Activated CD4-positive, alpha-beta T cell treated with anti-CD3 and anti-CD28 coated beads for 1 hour (primary cell): Measurements from ENCODE around the gene PDK2.

Experiments
- DNase-seq: peaks from one replicate; pipeline ENCODE4 v3.0.0-alpha.2; 2020

PDK2 gene

DNA sequence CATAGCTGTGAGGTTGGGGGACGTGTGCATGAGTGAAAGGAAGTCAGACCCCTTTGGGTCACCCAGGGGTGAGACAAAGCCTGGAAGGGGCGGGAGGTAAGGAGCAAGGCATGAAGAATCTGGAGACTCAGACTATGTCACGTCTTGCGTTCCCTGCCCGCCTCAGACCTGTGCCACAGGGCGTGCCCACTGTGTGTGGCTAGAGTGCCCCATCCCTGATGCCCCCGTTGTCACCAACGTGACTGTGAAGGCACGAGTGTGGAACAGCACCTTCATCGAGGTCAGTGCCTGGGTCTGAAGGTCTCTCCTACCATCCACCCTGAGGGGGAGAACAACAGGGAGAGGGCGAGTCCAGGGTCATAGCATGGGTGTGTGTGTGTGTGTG lies 15.1 kb upstream of the PDK2 start:
- no peak for DNase-seq

DNA sequence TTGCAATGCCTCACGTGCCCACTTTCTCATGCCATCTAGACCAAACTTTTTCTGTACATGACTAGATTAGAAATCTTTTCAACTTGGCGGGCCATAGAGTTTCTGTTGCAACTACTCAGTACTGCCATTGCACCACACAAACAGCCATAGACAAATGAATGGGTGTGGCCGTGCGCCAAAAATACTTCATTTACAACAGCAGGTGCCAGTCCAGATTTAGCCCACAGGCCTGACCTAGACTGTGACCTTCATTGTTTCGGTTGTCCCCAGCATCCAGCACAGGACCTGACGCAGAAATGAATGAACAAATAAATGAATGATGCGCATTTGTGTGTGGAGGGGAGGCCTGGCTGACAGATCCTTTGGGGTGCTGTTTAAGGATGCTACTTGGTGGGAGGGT lies 14.3 kb upstream of the PDK2 start:
- DNase-seq: no peak

DNA sequence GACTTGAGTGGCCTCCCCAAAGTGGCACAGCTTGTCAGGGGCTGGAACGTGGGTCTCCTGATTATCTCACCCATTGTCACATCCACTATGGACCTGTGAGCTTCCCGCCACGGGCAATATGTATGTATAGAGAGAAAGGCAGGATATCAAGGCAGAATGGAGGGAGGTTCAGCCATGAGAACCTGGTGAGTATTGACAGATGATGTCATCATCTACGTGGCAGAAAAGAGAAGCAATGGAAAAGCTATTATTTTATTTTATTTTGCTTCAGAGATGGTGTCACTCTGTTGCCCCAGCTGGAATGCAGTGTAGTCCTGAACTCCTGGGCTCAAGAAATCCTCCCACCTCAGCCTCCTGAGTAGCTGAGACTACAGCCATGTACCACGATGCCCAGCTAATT lies 13.4 kb upstream of the PDK2 start:
- no peak for DNase-seq

DNA sequence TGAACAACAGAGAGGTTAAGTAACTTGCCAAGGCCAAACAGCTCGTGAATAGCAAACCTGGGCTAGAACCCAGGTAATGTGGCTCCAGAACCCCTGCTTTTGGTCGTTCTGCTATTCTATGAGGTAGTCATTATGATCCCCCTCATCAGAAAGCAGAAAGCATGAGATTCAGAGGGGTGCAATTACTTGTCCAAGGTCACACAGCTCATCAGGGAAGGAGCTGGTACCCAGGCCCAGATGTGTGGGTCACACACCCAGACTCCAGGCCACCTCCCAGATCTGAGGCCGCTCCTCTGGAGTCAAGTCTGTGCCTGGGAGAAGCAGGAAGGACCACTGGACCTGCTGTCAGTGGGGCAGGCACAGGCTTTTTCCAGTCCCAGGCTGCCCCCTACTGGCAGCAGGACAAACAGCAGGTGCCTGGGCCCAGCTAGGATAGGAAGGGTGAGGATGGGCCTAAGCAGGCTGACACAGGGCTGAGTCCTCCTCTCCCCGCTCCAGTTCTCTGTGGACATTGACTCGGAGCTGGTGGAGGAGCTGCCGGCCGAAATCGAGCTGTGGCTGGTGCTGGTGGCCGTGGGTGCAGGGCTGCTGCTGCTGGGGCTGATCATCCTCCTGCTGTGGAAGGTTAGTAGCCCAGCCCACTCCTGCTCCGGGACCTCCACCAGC lies 7.8 kb upstream of the PDK2 start:
- peak; percentile 66 for DNase-seq

DNA sequence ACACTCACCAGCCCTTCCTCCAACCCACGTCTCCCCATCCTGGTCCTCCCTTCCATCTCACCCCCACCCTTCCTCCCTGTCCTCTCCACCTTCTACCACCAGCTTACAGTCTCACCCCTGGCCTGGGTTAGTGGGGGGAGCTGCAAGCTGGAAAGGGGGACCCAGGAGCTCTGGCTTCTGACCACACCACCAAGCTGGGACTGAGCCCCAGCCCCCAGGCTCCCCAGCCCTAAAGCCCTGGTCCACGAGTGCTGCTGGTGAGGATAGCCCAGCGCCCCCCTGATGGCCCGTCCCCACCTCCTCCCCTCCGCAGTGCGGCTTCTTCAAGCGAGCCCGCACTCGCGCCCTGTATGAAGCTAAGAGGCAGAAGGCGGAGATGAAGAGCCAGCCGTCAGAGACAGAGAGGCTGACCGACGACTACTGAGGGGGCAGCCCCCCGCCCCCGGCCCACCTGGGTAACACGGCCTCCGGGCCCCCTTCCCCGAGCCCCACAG lies 7.2 kb upstream of the PDK2 start:
- DNase-seq: no peak

DNA sequence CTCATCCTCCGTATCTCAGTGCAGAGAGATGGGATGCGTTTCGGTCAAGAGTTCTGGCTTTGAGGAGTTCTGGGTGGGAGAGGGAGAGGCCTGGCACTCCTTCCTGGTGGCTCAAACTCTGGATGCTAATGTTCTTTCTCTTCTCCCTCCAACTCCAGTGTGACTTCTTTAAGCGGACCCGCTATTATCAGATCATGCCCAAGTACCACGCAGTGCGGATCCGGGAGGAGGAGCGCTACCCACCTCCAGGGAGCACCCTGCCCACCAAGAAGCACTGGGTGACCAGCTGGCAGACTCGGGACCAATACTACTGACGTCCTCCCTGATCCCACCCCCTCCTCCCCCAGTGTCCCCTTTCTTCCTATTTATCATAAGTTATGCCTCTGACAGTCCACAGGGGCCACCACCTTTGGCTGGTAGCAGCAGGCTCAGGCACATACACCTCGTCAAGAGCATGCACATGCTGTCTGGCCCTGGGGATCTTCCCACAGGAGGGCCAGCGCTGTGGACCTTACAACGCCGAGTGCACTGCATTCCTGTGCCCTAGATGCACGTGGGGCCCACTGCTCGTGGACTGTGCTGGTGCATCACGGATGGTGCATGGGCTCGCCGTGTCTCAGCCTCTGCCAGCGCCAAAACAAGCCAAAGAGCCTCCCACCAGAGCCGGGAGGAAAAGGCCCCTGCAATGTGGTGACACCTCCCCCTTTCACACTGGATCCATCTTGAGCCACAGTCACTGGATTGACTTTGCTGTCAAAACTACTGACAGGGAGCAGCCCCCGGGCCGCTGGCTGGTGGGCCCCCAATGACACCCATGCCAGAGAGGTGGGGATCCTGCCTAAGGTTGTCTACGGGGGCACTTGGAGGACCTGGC lies 6.0 kb upstream of the PDK2 start:
- DNase-seq: no peak

DNA sequence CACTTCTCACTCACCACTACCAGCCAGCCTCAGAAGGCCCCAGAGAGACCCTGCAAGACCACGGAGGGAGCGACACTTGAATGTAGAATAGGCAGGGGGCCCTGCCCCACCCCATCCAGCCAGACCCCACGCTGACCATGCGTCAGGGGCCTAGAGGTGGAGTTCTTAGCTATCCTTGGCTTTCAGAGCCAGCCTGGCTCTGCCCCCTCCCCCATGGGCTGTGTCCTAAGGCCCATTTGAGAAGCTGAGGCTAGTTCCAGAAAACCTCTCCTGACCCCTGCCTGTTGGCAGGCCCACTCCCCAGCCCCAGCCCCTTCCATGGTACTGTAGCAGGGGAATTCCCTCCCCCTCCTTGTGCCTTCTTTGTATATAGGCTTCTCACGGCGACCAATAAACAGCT lies 5.1 kb upstream of the PDK2 start:
- DNase-seq: no peak

DNA sequence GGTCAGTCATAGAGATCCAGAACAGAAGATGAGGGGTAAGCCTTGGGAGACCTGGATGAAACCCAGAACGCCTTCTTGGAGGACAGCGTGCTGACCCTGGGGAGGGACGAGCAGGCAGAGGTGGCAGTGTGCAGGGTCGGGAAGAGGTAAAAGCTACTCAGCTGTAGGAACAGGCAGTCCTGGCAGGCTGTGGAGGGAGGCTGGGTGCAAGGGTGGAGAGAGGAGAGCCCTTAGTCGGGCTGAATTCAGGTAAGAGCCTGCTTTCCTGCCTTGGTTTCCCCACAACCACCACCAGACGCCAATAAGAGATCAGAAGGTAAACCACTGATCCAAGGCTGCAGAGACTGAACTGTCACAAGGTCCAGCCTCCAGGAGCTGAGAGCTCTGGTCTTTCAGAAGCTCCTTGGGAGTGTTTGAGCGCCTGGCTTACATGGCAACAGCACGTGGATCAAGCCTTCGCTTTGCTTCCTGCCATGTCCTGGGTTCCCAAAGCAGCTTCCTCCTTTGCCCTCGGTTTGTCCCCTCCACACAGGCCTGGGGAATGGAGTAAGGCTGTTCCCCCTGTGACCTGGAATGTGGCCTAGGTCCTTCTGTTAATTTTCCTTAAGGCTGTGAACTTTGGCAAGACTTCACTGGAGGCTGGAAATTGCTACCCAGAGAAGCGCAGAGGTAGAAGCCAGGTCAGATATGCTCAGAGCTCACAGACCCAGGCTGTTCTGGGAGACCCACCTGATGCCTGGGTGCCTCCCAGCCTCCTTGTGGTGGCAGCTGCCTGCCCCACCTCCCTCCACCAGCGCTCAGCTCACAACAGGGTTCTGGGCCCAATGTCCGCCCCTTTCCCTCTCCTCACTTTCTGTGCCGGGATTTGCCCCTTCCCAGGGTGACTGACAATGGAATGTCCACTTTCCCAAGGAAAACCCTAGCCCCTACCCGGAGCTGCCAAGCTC lies 3.9 kb upstream of the PDK2 start:
- DNase-seq: no peak

DNA sequence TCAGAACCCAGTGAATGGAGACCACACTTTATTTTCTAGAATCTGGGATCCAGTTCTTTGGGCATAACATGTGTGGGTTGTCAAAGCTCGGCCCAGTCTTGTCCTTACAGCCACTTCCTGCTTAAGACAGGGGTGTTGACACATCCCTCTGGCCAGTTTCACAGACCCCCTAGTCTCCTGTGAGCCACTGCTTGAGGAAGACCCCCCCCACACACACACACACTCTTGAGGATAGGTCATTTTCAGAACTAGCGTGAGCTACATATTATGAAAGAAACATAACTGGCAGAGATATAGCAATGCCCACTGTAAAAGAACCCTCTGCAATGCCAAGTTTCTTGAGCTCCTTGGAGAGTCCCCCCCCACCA lies 3.2 kb upstream of the PDK2 start:
- no peak for DNase-seq

DNA sequence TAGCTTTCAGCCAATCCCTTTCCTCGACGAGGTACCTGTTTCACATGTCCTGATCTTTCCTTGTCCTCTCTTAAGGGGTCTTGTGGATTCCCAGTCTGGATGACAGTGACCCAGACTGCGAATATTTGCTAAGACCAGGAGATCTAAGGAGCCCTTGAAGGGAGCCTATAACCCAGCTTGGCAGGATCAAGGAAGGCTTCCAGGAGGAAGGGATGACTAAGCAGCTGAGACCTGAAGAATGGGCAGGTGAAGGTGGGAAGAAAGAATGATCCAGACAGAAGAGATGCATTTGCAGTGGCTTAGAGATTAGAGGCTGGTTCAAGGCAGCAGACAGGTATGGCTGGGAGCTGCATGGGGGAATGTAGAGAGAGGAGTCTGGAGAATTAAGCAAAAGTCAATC lies 1.9 kb upstream of the PDK2 start:
- DNase-seq: no peak

DNA sequence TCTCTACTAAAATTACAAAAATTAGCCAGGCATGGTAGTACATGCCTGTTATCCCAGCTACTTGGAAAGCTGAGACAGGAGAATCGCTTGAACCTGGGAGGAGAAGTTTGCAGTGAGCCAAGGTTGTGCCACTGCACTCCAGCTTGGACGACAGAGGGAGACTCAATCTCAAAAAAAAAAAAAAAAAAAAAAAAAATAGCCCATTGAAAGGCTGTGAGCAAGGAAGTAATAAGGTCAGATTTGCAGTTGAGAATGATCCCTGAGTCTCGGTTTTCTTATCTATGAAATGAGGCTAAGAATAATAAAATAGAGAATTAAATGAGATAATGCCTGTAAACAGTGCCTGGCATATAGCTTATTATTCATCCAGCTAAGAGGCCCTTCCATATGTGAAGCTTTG lies 1.3 kb upstream of the PDK2 start:
- DNase-seq: no peak

DNA sequence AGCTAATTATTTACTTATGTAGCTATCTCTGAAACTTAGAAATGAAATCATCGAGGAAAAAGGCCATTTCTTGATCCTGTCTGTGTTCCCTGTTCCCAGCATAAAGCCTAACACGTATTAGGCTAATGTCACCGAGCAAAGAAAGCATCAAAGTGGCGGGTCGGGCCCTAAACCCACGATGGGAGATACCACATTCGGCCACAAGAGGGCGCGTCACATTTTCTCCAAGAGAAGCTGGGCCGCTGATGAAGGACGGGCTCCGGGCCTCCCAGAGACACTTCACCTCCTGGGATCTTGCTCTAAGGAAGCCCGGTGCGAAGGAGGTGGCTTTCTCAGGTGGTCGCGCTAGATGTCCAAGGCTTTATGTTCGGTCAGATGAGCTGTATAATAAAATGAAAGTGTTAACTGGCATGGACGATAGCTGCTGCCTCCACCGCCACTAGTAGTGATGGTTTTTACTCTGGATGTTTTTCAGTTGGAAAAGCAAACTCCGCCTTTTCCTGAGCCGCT lies 853 bp upstream of the PDK2 start:
- DNase-seq: peak; percentile 78

DNA sequence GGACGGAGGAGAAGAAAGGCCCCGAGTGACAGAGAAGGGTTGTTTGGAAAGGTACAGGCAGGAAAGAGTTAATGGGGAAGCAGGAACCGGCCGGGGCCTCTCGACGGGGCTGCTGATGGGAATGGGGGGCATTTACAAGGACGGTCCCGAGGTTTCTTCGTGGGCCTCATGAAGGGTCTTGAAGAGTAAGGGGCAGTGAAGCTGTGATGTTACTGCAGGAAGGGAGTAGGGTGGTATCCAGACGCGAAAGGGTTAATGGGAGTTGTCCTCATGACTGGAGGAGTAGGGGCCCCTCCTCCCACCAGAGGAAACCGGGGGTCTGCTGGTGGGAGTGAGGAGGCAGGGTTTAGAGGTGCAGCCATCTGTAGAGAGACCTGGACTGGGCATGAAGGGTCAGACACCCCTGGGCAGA lies 481 bp downstream of the PDK2 start:
- no peak for DNase-seq

DNA sequence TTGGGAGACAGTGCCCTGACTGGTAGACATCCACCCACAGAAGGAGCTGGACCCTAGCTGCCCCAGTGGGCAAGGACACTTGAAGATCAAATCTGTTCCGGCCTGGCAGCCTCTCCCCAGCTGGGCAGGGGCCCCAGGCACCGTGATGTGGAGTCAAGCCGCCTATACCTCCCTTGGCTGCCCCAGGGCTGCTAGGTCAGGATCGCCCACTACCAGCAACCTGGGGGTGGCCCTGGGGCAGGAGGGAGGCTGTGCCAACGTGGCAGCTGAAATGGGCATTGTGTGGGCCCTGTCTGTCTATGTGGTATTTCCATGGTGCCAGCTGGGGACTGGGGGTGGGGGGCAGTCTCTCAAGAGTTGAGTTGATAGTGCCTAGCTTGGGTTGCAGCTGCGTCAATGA lies 941 bp downstream of the PDK2 start:
- no peak for DNase-seq

DNA sequence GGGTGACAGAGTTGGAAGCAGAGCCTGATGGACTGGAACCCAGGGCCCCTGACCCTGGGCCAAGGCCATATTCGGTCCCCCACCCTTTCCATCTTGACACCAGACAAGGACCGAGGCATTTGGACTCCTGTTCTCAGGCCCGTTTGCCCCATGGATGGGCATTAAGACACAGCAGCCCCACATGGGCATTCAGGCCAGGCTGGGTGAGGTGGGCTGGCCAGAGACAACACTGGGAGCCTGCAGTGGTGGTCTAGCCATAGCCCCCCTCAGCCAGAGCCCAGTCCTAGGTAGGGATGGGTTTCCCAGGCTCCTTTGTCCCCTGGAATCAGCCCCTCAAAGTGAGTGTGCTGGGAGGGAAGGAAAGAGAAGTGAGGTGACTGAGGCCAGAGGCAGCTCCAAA lies 1.6 kb downstream of the PDK2 start:
- no peak for DNase-seq

DNA sequence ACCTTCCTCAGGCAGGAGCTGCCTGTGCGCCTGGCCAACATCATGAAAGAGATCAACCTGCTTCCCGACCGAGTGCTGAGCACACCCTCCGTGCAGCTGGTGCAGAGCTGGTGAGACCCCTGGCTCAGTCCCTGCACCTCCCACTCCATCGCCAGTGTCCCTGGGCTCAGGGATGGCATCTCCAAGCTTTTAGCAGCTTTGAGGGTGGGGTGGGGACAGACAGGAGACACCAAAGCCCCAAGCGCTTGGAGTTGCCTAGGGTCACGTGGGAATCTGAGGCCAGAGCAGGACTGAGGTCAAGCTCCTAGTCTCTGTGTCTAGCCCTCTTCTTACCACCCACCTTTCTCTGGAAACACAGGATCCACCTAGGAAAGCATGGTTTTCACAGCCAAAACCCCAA lies 2.3 kb downstream of the PDK2 start:
- no peak for DNase-seq

DNA sequence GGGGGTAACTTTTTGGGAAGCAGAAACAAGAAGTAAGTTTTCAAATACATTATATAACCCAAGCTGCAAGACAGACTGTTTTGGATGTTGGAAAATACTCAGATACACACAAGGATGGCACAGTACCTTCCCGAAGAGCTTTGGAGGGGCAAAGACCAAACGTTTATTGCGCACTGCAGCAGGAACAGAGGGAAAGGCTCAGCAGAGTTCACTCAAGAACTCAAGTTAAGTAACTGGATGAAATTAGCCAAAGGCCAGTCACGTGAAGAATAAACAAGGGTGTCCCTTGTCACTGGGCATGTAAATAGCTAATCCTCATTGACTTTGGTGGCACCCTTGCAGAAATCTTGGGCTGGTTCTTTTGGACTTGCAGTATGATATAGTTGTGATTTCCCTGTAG lies 2.8 kb downstream of the PDK2 start:
- DNase-seq: no peak

DNA sequence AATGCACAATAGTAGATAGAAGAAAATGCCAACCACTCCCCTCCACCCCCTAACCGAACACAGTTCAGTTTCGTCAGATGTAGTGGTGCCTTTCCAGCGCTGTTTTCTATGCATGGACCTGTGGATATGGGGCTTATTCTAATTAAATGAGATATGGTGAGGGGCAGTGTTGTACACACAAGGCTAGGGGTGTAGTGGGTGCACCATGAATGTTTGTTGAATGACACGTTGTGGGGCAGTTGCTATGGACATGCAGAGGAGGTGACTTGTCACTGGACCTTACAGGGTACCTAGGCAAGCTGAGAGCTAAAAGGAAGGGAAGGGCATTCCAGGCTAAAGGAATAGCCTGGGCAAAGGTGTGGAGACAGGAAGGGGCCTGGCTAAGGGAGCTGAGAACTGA lies 3.4 kb downstream of the PDK2 start:
- DNase-seq: no peak

DNA sequence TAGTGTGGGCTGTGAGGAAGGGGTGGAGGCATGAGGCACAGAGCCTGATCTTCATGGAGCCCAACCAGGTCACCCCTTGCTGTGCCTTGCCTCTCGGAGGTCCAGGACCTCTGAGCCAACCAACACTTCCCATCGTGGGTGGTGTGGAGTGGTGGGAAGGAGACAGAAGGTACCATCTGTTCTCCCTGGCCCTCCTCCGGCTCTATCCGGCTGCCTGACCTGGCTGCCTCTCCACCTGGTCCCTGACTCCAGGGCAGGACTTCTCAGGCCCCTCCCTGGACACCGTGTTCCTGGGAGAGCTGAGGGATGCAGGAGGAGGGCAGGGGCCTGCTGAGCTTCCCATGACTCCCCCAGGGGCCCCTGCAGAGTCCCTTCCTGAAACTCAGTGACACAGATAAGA lies 3.9 kb downstream of the PDK2 start:
- no peak for DNase-seq

DNA sequence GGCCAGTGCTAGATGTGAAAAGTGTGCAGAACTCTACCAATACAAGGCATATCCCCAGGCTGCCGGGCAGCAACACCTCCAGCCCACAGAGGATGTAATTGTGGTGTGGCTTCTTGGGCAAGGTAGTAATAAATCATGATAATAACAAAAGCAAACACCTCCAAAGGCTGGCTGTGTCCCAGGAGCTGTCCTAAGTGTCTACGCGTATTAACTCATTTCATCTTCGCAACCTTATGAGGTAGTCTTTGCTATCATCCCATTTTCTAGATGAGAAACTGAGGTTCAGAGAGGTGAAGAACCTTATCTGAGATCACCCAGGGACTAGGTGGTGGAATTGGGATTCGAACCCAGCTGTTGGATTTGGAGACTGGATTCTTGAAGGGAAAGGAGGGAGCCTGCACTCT lies 5.3 kb downstream of the PDK2 start:
- DNase-seq: no peak

DNA sequence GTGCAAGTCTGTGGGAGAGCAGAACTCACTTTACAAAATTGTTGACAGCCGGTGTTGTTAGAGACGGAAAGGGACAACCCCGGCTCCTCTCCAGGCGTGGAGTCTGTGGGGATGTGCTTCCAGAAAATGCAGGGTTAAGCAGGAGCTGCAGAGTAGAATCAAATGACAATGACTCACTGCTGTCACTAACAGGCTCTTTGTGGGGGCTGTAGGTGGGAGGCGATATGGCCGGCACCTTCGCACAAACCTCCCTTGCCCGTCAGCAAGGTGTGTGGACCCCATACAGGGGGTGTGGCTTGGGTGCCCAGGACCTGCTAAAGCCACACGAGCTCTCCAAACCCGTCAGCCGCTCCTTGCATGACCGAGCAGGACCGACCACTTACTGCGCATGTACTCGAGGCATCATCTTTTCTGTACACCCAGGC lies 5.8 kb downstream of the PDK2 start:
- no peak for DNase-seq

DNA sequence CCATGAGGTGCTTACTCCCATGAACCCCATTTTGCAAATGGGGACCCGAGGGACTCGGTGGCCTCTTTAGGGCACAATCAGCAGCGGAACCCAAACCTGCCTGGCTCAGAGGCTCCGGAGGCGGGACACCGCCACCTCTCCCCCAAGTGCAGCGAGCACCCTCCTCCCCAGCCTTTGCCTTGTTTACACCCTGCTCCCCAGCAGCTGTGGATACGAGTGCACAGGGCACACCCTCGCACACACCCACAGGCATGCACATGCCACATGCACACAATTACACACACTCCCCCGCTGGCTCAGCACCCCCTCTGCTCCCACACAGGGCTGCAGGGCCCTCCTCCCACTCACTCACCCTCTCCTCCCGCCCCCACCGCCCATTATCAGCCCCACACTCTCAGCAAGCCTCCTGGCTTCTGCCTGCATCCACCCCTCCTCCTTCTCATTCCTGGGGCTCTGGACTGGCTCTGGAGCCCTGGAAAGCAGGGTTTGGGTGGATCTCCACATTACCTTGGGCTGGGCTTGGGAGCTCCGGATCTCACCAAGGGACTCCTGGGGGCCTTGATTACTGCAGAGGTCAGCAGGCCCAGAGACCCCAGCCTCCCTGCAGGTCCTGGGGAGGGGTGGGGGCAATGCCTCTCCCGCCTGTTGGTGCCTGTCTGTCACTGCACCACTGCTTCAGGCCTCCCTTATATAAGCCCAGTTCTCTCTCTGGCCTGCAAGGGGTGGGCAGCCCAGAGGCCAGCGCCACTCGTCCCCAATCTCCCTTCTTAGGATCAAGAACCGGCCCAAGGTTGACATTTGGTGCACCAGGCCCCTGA lies 6.4 kb downstream of the PDK2 start:
- DNase-seq: no peak
